Measurements from ENCODE around the gene ETV6.

ETV6 gene

DNA sequence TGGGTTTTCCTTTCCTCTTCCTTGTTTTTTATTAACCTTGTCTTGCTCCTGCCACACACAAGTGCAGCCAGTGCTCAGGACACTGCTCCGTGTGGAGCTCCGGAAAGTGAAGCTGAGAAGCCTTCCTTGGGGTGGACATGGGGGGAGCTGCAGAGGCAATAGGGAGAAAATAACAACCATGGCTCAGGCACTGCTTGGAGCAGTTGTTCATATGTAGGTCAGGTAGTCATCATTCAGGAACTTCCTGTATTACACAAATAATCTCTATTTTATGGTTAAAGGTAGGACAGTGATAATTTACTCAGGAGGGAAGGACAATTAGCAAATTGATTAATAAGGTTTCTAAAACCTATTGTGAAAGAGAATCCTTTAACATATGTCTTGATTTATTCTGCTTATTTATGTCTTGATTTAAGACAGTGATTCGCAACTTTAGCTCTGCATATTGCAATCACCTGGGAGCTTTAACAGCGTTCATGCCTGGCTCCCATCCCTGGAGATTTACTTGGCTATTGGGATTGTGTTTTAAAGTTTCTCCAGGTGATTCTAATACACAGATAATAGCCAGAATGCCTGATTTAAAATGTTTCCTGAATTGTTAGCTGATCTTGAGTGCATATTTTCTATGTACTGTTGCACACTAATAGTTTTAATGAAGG lies 92.1 kb downstream of the ETV6 start:
- no peaks in the 10 kb centered on the region for H3K9me3 ChIP-seq (ENCODE audit: insufficient read depth, low read length, severe bottlenecking)
- ATAC-seq (ENCODE audit: insufficient read depth, low read depth): no peak
- no peak overlapping the region for H2AFZ ChIP-seq (ENCODE audit: low read depth, low read length)
- DNase-seq: no peak
- H3K9ac ChIP-seq (ENCODE audit: low read depth, low read length): no peak overlapping the region
- 0 out of 2 replicates have a peak overlapping the region, but pooled peaks have one; percentile 43 for H3K27ac ChIP-seq (ENCODE audit: low read length)
- peaks cover 30% of the 10 kb centered on the region for H4K20me1 ChIP-seq (ENCODE audit: insufficient read depth, low read length)
- H3K4me1 ChIP-seq (ENCODE audit: insufficient read depth, low read length): no peaks in the 10 kb centered on the region
- H3K4me2 ChIP-seq (ENCODE audit: insufficient read depth, low read length): no peak overlapping the region
- H3K4me3 ChIP-seq (ENCODE audit: low read depth in 1 of 2, low read length in 2 of 2): no peak overlapping the region
- H3K79me2 ChIP-seq (ENCODE audit: insufficient read depth, low read length): peaks cover 99% of the 10 kb centered on the region
- TF ChIP-seq, protein P1, sequence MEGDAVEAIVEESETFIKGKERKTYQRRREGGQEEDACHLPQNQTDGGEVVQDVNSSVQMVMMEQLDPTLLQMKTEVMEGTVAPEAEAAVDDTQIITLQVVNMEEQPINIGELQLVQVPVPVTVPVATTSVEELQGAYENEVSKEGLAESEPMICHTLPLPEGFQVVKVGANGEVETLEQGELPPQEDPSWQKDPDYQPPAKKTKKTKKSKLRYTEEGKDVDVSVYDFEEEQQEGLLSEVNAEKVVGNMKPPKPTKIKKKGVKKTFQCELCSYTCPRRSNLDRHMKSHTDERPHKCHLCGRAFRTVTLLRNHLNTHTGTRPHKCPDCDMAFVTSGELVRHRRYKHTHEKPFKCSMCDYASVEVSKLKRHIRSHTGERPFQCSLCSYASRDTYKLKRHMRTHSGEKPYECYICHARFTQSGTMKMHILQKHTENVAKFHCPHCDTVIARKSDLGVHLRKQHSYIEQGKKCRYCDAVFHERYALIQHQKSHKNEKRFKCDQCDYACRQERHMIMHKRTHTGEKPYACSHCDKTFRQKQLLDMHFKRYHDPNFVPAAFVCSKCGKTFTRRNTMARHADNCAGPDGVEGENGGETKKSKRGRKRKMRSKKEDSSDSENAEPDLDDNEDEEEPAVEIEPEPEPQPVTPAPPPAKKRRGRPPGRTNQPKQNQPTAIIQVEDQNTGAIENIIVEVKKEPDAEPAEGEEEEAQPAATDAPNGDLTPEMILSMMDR (IDR thresholded peaks at IDR 0.05; ENCODE audit: borderline replicate concordance, extremely low read depth, low read length, poor library complexity, severe bottlenecking): no peak
- TF ChIP-seq EZH2 (IDR thresholded peaks at IDR 0.05; ENCODE audit: borderline replicate concordance, low read depth, low read length, severe bottlenecking): no peak
- H3K36me3 ChIP-seq (ENCODE audit: insufficient read depth, low read length): peaks cover 29% of the 10 kb centered on the region
- no peaks in the 10 kb centered on the region for H3K27me3 ChIP-seq (ENCODE audit: insufficient read depth, low read length, poor library complexity)

DNA sequence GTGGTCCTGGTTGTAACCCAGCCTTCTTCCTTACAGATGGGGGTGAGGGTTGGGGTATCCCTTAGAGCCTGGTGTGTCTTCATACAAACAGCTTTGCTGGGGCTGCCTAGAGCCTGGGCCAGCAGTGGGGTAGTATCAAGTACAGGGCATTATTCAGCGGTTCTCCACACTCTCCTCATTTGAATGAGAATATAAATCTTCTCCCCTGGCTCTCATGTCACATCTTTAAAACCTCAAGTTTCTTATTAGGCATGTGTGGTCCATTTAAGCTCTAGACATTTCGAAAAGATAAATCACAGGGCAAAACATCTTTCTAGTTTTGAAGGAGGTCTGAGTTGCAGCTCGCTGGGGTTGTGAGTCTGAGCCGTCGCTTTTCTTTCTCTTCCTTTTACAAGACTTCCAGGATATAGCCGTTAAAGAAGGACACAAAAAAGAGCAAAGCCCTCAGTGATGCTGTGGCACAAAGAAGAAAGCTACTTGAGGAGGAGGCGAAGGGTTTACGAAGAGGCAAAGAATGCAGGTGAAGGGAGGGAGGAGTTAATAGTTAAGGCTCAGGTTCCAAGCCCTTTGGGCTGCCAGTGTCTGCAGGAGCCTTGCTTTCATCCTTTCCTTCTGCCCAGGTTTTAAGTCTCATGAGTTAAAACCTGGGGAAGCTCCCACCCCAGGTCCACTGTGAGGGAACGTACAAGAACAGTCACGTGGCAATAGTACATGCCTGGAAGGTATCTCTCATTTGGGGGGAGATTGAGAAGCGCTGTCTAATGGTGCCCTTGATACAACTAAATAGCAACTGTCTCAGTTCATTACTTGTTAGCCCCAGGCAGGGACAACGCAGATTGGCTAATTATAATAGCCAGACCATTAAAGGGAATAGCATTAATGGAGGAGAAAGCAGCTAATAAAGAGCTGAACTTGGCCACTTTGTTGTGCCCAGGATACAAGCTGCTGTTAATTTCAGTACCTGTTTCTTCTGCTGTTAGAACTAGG lies 94.2 kb downstream of the ETV6 start:
- Histone ChIP-seq H3K79me2 (ENCODE audit: insufficient read depth, low read length) (peaks cover 99% of the 10 kb centered on the region), H3K36me3 (ENCODE audit: insufficient read depth, low read length) (peaks cover 23% of the 10 kb centered on the region), H3K9me3 (ENCODE audit: insufficient read depth, low read length, severe bottlenecking) (no peaks in the 10 kb centered on the region), H3K4me2 (ENCODE audit: insufficient read depth, low read length) (no peak overlapping the region), H3K4me3 (ENCODE audit: low read depth in 1 of 2, low read length in 2 of 2) (no peak overlapping the region), H3K4me1 (ENCODE audit: insufficient read depth, low read length) (0 out of 2 replicates have a peak, but pooled peaks cover under 1% of the 10 kb centered on the region), H3K27me3 (ENCODE audit: insufficient read depth, low read length, poor library complexity) (no peaks in the 10 kb centered on the region), H2AFZ (ENCODE audit: low read depth, low read length) (no peak overlapping the region), H3K9ac (ENCODE audit: low read depth, low read length) (no peak overlapping the region), H3K27ac (ENCODE audit: low read length) (no peak overlapping the region), H4K20me1 (ENCODE audit: insufficient read depth, low read length) (peaks cover 24% of the 10 kb centered on the region)
- TF ChIP-seq, protein P1 (IDR thresholded peaks at IDR 0.05; ENCODE audit: borderline replicate concordance, extremely low read depth, low read length, poor library complexity, severe bottlenecking): no peak
- no peak for TF ChIP-seq EZH2 (IDR thresholded peaks at IDR 0.05; ENCODE audit: borderline replicate concordance, low read depth, low read length, severe bottlenecking)
- DNase-seq (no peak), ATAC-seq (ENCODE audit: insufficient read depth, low read depth) (no peak)

DNA sequence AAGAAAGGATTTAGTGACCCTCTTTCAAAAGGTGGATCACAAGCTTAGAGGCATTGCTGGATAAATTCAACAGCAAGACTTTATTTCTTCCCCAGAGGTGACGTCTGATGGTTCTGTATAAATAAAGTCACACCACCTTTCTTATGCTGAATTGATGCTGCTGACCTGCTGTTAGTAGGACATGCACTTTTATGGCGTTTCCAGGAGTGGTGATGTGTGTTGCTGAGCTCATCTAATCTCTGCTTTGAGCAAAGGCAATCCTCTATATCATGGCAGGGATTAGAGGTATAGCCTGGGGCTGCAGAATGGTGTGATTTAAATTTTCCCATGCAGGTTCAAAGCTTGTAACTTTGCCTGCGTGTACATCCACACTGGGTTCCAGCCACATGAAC lies 94.9 kb downstream of the ETV6 start:
- peaks cover 23% of the 10 kb centered on the region for H3K36me3 ChIP-seq (ENCODE audit: insufficient read depth, low read length)
- no peak for TF ChIP-seq EZH2 (IDR thresholded peaks at IDR 0.05; ENCODE audit: borderline replicate concordance, low read depth, low read length, severe bottlenecking)
- TF ChIP-seq, protein P1 (IDR thresholded peaks at IDR 0.05; ENCODE audit: borderline replicate concordance, extremely low read depth, low read length, poor library complexity, severe bottlenecking): no peak
- H2AFZ ChIP-seq (ENCODE audit: low read depth, low read length): no peak overlapping the region
- H3K9ac ChIP-seq (ENCODE audit: low read depth, low read length): no peak overlapping the region
- ATAC-seq (ENCODE audit: insufficient read depth, low read depth): no peak
- no peak for DNase-seq
- 0 out of 2 replicates have a peak, but pooled peaks cover 2% of the 10 kb centered on the region for H3K4me1 ChIP-seq (ENCODE audit: insufficient read depth, low read length)
- peaks cover 24% of the 10 kb centered on the region for H4K20me1 ChIP-seq (ENCODE audit: insufficient read depth, low read length)
- H3K9me3 ChIP-seq (ENCODE audit: insufficient read depth, low read length, severe bottlenecking): no peaks in the 10 kb centered on the region
- H3K79me2 ChIP-seq (ENCODE audit: insufficient read depth, low read length): peaks cover 99% of the 10 kb centered on the region
- no peaks in the 10 kb centered on the region for H3K27me3 ChIP-seq (ENCODE audit: insufficient read depth, low read length, poor library complexity)
- no peak overlapping the region for H3K27ac ChIP-seq (ENCODE audit: low read length)
- H3K4me3 ChIP-seq (ENCODE audit: low read depth in 1 of 2, low read length in 2 of 2): no peak overlapping the region
- H3K4me2 ChIP-seq (ENCODE audit: insufficient read depth, low read length): no peak overlapping the region
